ENCODE measurements around the gene KRT36. TPM values are rescaled to one million over a fixed set of nuclear protein-coding genes. Genes with fewer than 3 reads are reported as not detected.

The KRT36 gene
- total and polyA plus RNA-seq, 4 donors = 0.02 TPM; not detected in 3

GRCh38 chr17:41534899-41535546 lies 45.3 kb upstream of the KRT36 start:
- no peak overlapping the region for H3K27ac ChIP-seq (ENCODE audit: low read depth in 1 of 2, low read length in 1 of 2)
- 70 to 72% methylated on average over 7 of the region's 7 CpGs for WGBS, 2 donors
- DNase-seq = no peak
- ATAC-seq (ENCODE audit: insufficient read depth, low FRiP score) = no peak
- H3K4me3 ChIP-seq = no peak overlapping the region
- no peak for TF ChIP-seq CTCF (IDR thresholded peaks at IDR 0.05; ENCODE audit: control extremely low read depth, extremely low read depth)
- H3K9me3 ChIP-seq (ENCODE audit: control insufficient read depth in 4 of 4, insufficient read depth in 3 of 4, low read length in 3 of 4) = peaks cover 0 to 2% (median 0%) of the 10 kb centered on the region in 4 donors
- H3K27me3 ChIP-seq (ENCODE audit: control insufficient read depth in 3 of 3, insufficient read depth in 3 of 3, low read length in 2 of 3) = peaks cover 0 to 10% (median 6%) of the 10 kb centered on the region in 3 donors
- H3K36me3 ChIP-seq (ENCODE audit: control insufficient read depth in 4 of 4, insufficient read depth in 4 of 4, low read length in 4 of 4) = no peaks in the 10 kb centered on the region
- H3K9ac ChIP-seq (ENCODE audit: insufficient read depth in 1 of 2, low read length in 2 of 2) = no peak overlapping the region
- H3K4me1 ChIP-seq (ENCODE audit: control insufficient read depth in 5 of 5, insufficient read depth in 5 of 5, low read length in 5 of 5) = peaks cover 0 to 2% (median 0%) of the 10 kb centered on the region in 5 donors

- WGBS, 2 donors = 78% methylated on average over 7 of the region's 7 CpGs
- no peaks in the 10 kb centered on the region for H3K4me1 ChIP-seq (ENCODE audit: control insufficient read depth in 5 of 5, insufficient read depth in 5 of 5, low read length in 5 of 5)
- DNase-seq = no peak
Measured at GRCh38 chr17:41533613-41534012, 43.9 kb upstream of the KRT36 start.

GRCh38 chr17:41532947-41533570 lies 43.3 kb upstream of the KRT36 start:
- H3K27ac ChIP-seq (ENCODE audit: low read depth in 1 of 2, low read length in 1 of 2) = peak overlapping the region in 1 of 2 donors; percentile 54
- DNase-seq (peak in 1 of 3 donors; percentile 51), ATAC-seq (ENCODE audit: insufficient read depth, low FRiP score) (no peak)
- H3K9me3 ChIP-seq (ENCODE audit: control insufficient read depth in 4 of 4, insufficient read depth in 3 of 4, low read length in 3 of 4) = peaks cover 0 to 2% (median 0%) of the 10 kb centered on the region in 4 donors
- no peaks in the 10 kb centered on the region for H3K36me3 ChIP-seq (ENCODE audit: control insufficient read depth in 4 of 4, insufficient read depth in 4 of 4, low read length in 4 of 4)
- WGBS, 2 donors = 56 to 75% methylated on average over 9 of the region's 9 CpGs
- peaks cover 0 to 22% (median 18%) of the 10 kb centered on the region in 3 donors for H3K27me3 ChIP-seq (ENCODE audit: control insufficient read depth in 3 of 3, insufficient read depth in 3 of 3, low read length in 2 of 3)
- no peak for TF ChIP-seq CTCF (IDR thresholded peaks at IDR 0.05; ENCODE audit: control extremely low read depth, extremely low read depth)
- peaks cover 0 to under 1% (median 0%) of the 10 kb centered on the region in 5 donors for H3K4me1 ChIP-seq (ENCODE audit: control insufficient read depth in 5 of 5, insufficient read depth in 5 of 5, low read length in 5 of 5)
- H3K9ac ChIP-seq (ENCODE audit: insufficient read depth in 1 of 2, low read length in 2 of 2) = no peak overlapping the region
- no peak overlapping the region for H3K4me3 ChIP-seq

More at GRCh38 chr17:41533613-41534012, 43.9 kb upstream of the KRT36 start:
- Histone ChIP-seq H3K27me3 (ENCODE audit: control insufficient read depth in 3 of 3, insufficient read depth in 3 of 3, low read length in 2 of 3) (peaks cover 0 to 18% (median 14%) of the 10 kb centered on the region in 3 donors), H3K36me3 (ENCODE audit: control insufficient read depth in 4 of 4, insufficient read depth in 4 of 4, low read length in 4 of 4) (no peaks in the 10 kb centered on the region), H3K9ac (ENCODE audit: insufficient read depth in 1 of 2, low read length in 2 of 2) (no peak overlapping the region), H3K4me3 (no peak overlapping the region), H3K27ac (ENCODE audit: low read depth in 1 of 2, low read length in 1 of 2) (no peak overlapping the region), H3K9me3 (ENCODE audit: control insufficient read depth in 4 of 4, insufficient read depth in 3 of 4, low read length in 3 of 4) (peaks cover 0 to 2% (median 0%) of the 10 kb centered on the region in 4 donors)
- ATAC-seq (ENCODE audit: insufficient read depth, low FRiP score) = no peak
- TF ChIP-seq CTCF (IDR thresholded peaks at IDR 0.05; ENCODE audit: control extremely low read depth, extremely low read depth) = no peak
